ENCODE results near the gene ASF1A.

GRCh38 chr6:118895859-118896258 lies 1.9 kb downstream of the ASF1A start:
- no peak for TF ChIP-seq TOPORS (CRISPR knock-in tag; IDR thresholded peaks at IDR 0.05)
- TF ChIP-seq CTCF (CRISPR knock-in tag; IDR thresholded peaks at IDR 0.05), result no peak
- TF ChIP-seq POLR2AphosphoS2 (IDR thresholded peaks at IDR 0.05; ENCODE audit: low read depth, low read length), result no peak
- TF ChIP-seq NFAT5 (CRISPR knock-in tag; IDR thresholded peaks at IDR 0.05), result no peak
